OCI-M1 (cell line): ENCODE data around the gene ATP11A.
A peak's percentile ranks its signal among the peaks of the same experiment; 100 is the strongest.

Source experiments
- DNase-seq: peaks from one replicate; lab custom pipeline; 2025; lab: John Stamatoyannopoulos, UW

Gene ATP11A

GRCh38 chr13:112710855-112711527, 21.2 kb downstream of the ATP11A start:
- no peak for DNase-seq

- DNase-seq, result peak; percentile 95
These were observed 21.9 kb downstream of the ATP11A start for GRCh38 chr13:112711528-112712265.

GRCh38 chr13:112712451-112713207, 22.8 kb downstream of the ATP11A start:
- no peak for DNase-seq

- peak; percentile 82 for DNase-seq
These were observed 23.8 kb downstream of the ATP11A start for GRCh38 chr13:112713517-112714253.

GRCh38 chr13:112714376-112715174, 24.7 kb downstream of the ATP11A start:
- no peak for DNase-seq

- no peak for DNase-seq
These were observed 25.4 kb downstream of the ATP11A start for GRCh38 chr13:112715210-112715609.

GRCh38 chr13:112715715-112716460, 26.1 kb downstream of the ATP11A start:
- no peak for DNase-seq

- no peak for DNase-seq
These were observed 26.6 kb downstream of the ATP11A start for GRCh38 chr13:112716461-112716820.

- no peak for DNase-seq
These were observed 27.1 kb downstream of the ATP11A start for GRCh38 chr13:112716841-112717520.

GRCh38 chr13:112718318-112718717, 28.5 kb downstream of the ATP11A start:
- DNase-seq, result no peak

- DNase-seq, result no peak
These were observed 29.2 kb downstream of the ATP11A start for GRCh38 chr13:112719016-112719415.

- DNase-seq, result no peak
These were observed 29.7 kb downstream of the ATP11A start for GRCh38 chr13:112719556-112719955.

GRCh38 chr13:112720251-112720650, 30.4 kb downstream of the ATP11A start:
- DNase-seq, result no peak

- DNase-seq, result no peak
These were observed 31.0 kb downstream of the ATP11A start for GRCh38 chr13:112720814-112721197.

GRCh38 chr13:112721198-112722104, 31.6 kb downstream of the ATP11A start:
- DNase-seq, result no peak

- DNase-seq, result peak; percentile 86
These were observed 32.8 kb downstream of the ATP11A start for GRCh38 chr13:112722433-112723263.

GRCh38 chr13:112723771-112724170, 33.9 kb downstream of the ATP11A start:
- no peak for DNase-seq

- DNase-seq, result no peak
These were observed 35.0 kb downstream of the ATP11A start for GRCh38 chr13:112724788-112725345.
